ENCODE data around the gene IGF2BP3.
A peak's percentile ranks its signal among the peaks of the same experiment; 100 is the strongest.

IGF2BP3 gene

DNA sequence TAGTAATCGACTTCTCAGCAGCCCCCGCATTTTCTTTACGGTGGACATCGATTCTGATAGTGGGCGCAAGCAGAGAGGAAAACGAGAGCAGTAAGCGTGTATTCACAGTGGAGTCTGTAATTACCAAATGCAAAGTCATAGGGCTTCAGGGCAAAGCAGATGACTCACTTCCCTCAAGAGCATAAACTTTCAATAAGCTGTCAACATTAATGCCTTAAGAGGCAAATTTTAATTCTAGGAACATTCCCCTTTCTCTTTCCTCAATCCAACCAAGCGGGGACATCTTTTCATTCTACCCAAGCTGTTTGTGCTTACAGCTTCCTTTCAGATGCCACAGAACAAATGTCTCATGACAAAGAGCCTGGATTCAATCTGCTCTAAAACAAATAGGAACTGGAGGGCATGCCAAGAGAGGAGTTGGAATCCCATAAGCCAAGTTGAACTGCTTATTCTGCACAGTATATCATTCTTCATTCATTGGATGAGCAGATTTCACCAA lies 122.6 kb downstream of the IGF2BP3 start:
- CTCF ChIA-PET, result interaction anchor here (0.6 to 2.4 kb wide), 7 partner anchors 10 to 116 kb away, joined by 3 to 7 read pairs (median 3); no protein-coding TSS in a partner anchor
- Histone ChIP-seq H3K36me3 (ENCODE audit: control insufficient read depth in 2 of 2, insufficient read depth in 1 of 2, low read length in 2 of 2) (peaks cover 3 to 49% of the 10 kb centered on the region in 2 experiments; a peak in 2 of 3 replicates), H3K4me3 (ENCODE audit: low read depth, low read length) (no peak overlapping the region), H3K27ac (ENCODE audit: extremely low read depth, low read depth, low read length) (no peak overlapping the region), H3K9me3 (ENCODE audit: control insufficient read depth, insufficient read depth, low read depth, low read length) (no peaks in the 10 kb centered on the region), H3K4me1 (ENCODE audit: control insufficient read depth, insufficient read depth, low read length) (peaks cover 36% of the 10 kb centered on the region)
- POLR2A ChIA-PET, result interaction anchor here (0.9 kb wide), 1 partner anchor 14 kb away, joined by 3 read pairs; no protein-coding TSS in a partner anchor
- TF ChIP-seq ZBTB17 (tag by site-specific recombination; IDR thresholded peaks at IDR 0.05) (peak; percentile 56; the same call in 1 of the 2 replicates), KLF9 (tag by site-specific recombination; IDR thresholded peaks at IDR 0.05; ENCODE audit: low read depth) (no peak), FEZF1 (tag by site-specific recombination; IDR thresholded peaks at IDR 0.05) (no peak), ZNF791 (tag by site-specific recombination; IDR thresholded peaks at IDR 0.05) (no peak), ZNF610 (tag by site-specific recombination; IDR thresholded peaks at IDR 0.05; ENCODE audit: borderline replicate concordance) (no peak), ZNF521 (tag by site-specific recombination; IDR thresholded peaks at IDR 0.05) (no peak), HOXC10 (CRISPR knock-in tag; IDR thresholded peaks at IDR 0.05) (no peak), ZNF350 (tag by site-specific recombination; IDR thresholded peaks at IDR 0.05) (no peak), ZFP3 (tag by site-specific recombination; IDR thresholded peaks at IDR 0.05; ENCODE audit: low read depth) (no peak), PRDM1 (tag by site-specific recombination; IDR thresholded peaks at IDR 0.05) (peak; percentile 72), ZNF114 (tag by site-specific recombination; IDR thresholded peaks at IDR 0.05) (no peak), ZNF629 (tag by site-specific recombination; IDR thresholded peaks at IDR 0.05) (peak; percentile 46; the same call in 1 of the 2 replicates), ZNF560 (tag by site-specific recombination; IDR thresholded peaks at IDR 0.05; ENCODE audit: borderline replicate concordance) (no peak), KLF17 (tag by site-specific recombination; IDR thresholded peaks at IDR 0.05) (no peak), ZNF707 (tag by site-specific recombination; IDR thresholded peaks at IDR 0.05) (no peak), WT1 (tag by site-specific recombination; IDR thresholded peaks at IDR 0.05) (no peak), TSHZ1 (tag by site-specific recombination; IDR thresholded peaks at IDR 0.05; ENCODE audit: borderline replicate concordance) (no peak), ZSCAN5A (tag by site-specific recombination; IDR thresholded peaks at IDR 0.05) (no peak), ZNF423 (tag by site-specific recombination; IDR thresholded peaks at IDR 0.05) (no peak), ZNF433 (tag by site-specific recombination; IDR thresholded peaks at IDR 0.05; ENCODE audit: low read depth) (no peak), ZNF121 (tag by site-specific recombination; IDR thresholded peaks at IDR 0.05) (no peak), ZNF529 (tag by site-specific recombination; IDR thresholded peaks at IDR 0.05; ENCODE audit: insufficient replicate concordance) (no peak), GLI4 (tag by site-specific recombination; IDR thresholded peaks at IDR 0.05) (no peak), ZNF239 (tag by site-specific recombination; IDR thresholded peaks at IDR 0.05) (no peak), ZNF792 (tag by site-specific recombination; IDR thresholded peaks at IDR 0.05) (no peak), ZNF664 (tag by site-specific recombination; IDR thresholded peaks at IDR 0.05) (no peak), ZNF140 (tag by site-specific recombination; IDR thresholded peaks at IDR 0.05) (no peak), ZEB2 (tag by site-specific recombination; IDR thresholded peaks at IDR 0.05) (peak; percentile 34; the same call in 1 of the 2 replicates), ZFP69B (tag by site-specific recombination; IDR thresholded peaks at IDR 0.05) (no peak), ZNF404 (tag by site-specific recombination; IDR thresholded peaks at IDR 0.05) (no peak), ZBTB21 (tag by site-specific recombination; IDR thresholded peaks at IDR 0.05) (no peak)
- TF ChIP-seq, protein P1, sequence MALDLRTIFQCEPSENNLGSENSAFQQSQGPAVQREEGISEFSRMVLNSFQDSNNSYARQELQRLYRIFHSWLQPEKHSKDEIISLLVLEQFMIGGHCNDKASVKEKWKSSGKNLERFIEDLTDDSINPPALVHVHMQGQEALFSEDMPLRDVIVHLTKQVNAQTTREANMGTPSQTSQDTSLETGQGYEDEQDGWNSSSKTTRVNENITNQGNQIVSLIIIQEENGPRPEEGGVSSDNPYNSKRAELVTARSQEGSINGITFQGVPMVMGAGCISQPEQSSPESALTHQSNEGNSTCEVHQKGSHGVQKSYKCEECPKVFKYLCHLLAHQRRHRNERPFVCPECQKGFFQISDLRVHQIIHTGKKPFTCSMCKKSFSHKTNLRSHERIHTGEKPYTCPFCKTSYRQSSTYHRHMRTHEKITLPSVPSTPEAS (tag by site-specific recombination; IDR thresholded peaks at IDR 0.05), result no peak
- TF ChIP-seq, protein P2, sequence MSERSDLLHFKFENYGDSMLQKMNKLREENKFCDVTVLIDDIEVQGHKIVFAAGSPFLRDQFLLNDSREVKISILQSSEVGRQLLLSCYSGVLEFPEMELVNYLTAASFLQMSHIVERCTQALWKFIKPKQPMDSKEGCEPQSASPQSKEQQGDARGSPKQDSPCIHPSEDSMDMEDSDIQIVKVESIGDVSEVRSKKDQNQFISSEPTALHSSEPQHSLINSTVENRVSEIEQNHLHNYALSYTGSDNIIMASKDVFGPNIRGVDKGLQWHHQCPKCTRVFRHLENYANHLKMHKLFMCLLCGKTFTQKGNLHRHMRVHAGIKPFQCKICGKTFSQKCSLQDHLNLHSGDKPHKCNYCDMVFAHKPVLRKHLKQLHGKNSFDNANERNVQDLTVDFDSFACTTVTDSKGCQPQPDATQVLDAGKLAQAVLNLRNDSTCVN (tag by site-specific recombination; optimal IDR thresholded peaks at IDR 0.05), result no peak

Data from HEK293 (cell line).